HG02981 (cell line): ENCODE results near the gene MRPL36.

Experiments used
- ATAC-seq: cut with Tn5 transposase; IDR thresholded peaks from one replicate; pipeline ENCODE4 v1.9.1; 2021; ENCODE audit warnings: mild to moderate bottlenecking, moderate library complexity; ENCODE audit not compliant: unreplicated experiment

MRPL36 gene

GRCh38 chr5:1765880-1766235 lies 33.8 kb downstream of the MRPL36 start:
- no peak for ATAC-seq

GRCh38 chr5:1765141-1765879 lies 34.3 kb downstream of the MRPL36 start:
- ATAC-seq: peak; percentile 79

- no peak for ATAC-seq
Measured at GRCh38 chr5:1764606-1764960, 35.1 kb downstream of the MRPL36 start.

- no peak for ATAC-seq
Measured at GRCh38 chr5:1763960-1764605, 35.6 kb downstream of the MRPL36 start.

GRCh38 chr5:1763548-1763911 lies 36.1 kb downstream of the MRPL36 start:
- ATAC-seq: no peak

- no peak for ATAC-seq
Measured at GRCh38 chr5:1762883-1763547, 36.6 kb downstream of the MRPL36 start.

GRCh38 chr5:1762121-1762882 lies 37.3 kb downstream of the MRPL36 start:
- no peak for ATAC-seq

GRCh38 chr5:1761453-1761755 lies 38.2 kb downstream of the MRPL36 start:
- ATAC-seq: no peak

GRCh38 chr5:1760656-1761452 lies 38.8 kb downstream of the MRPL36 start:
- no peak for ATAC-seq

- ATAC-seq: no peak
Measured at GRCh38 chr5:1760231-1760630, 39.4 kb downstream of the MRPL36 start.

- no peak for ATAC-seq
Measured at GRCh38 chr5:1759378-1759970, 40.2 kb downstream of the MRPL36 start.

GRCh38 chr5:1758574-1758973 lies 41.1 kb downstream of the MRPL36 start:
- no peak for ATAC-seq

GRCh38 chr5:1757511-1757910 lies 42.1 kb downstream of the MRPL36 start:
- no peak for ATAC-seq

GRCh38 chr5:1756481-1756880 lies 43.2 kb downstream of the MRPL36 start:
- no peak for ATAC-seq

GRCh38 chr5:1755321-1755949 lies 44.2 kb downstream of the MRPL36 start:
- no peak for ATAC-seq

- no peak for ATAC-seq
Measured at GRCh38 chr5:1754531-1755220, 45.0 kb downstream of the MRPL36 start.

- ATAC-seq: no peak
Measured at GRCh38 chr5:1753490-1753889, 46.1 kb downstream of the MRPL36 start.

GRCh38 chr5:1752881-1753280 lies 46.8 kb downstream of the MRPL36 start:
- ATAC-seq: no peak
